Measurements from ENCODE around the gene CTNNBL1.

CTNNBL1 gene

DNA sequence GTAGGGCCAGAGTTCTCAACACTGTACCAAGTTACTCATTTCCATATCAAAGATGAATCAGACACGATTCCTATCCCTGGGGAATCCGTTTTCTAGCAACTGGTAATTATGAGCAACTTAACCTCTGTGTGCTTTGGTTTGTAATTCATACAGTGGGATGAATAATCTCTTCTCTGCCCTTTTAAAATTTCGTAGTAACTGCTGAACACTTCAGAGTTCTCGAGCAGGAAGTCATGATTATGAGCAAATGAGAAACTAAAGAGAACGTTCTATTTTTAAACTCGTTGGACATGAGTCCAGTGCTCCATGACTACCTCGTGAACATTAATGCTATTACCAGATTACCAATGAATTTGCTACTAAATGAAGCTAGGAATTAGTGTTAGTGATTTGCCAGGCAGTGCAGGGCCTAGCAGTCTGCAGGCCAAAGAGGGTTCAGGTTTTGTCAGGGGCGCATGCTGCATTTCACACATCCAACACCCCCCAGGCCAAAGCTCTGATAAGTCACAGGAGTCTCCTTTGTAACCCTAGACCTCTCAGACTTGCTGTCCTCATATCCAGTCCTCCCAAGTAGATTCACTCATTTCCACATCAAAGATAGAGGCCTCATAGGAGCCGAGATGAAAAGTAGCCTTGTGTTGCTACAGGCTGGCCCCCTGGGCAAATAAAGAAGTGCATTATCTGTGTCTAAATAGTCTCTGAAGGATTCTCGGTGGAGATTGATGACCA is 163.3 kb downstream of the CTNNBL1 start:
- no peak for DNase-seq

DNA sequence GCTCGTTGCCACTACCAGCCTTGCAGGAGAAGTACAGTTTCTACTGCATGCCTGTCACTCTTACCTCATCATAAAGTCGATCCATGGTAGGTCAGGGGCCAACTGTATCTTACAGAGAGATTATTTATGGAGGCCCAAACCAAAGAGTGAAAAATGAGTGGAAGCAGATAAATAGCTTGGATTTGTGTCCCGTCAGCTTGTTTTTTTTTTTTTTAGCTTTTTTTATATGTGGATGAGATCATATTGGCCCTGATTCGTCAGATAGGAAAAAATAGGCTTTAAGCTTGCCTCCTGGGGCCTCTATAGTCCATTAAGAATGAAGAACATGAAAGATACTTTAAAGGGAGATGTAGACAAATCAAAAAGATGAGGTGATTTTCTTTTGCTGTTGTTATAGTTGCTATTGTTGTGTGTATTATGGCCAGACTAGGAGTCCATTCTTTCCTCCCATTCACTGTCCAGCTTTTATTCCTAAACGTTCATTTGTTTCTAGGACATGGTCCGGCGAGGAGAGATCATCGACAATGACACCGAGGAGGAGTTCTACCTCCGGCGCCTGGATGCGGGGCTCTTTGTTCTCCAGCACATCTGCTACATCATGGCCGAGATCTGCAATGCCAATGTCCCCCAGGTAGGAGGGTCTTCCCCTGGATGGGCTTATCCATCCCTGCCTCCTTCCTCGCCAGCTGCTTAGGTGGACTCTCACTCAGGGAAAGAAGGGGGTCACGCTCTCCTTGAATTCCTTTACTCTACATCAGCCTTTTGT is 165.8 kb downstream of the CTNNBL1 start:
- DNase-seq = no peak

- DNase-seq = no peak
These were observed 169.5 kb downstream of the CTNNBL1 start for GRCh38 chr20:37863289-37863688.

DNA sequence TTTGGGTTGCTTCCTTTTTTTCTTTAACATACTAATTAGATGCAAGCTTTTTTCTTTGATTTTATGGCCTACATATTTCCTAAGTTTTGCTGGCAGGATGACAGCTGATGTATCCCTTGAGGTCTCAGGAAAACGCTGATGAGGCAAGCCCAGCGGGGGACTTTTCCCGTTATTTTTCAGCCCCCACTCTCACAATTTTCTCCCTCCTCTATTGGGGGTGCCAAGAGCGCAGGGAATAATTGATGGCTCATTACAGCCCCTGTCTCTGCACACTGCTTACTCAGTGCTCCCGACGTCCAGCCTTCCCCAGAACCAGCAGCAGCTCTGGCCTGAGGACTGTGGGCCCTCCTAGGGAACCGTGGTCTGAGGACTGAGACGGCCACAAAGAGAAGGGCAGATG is 170.5 kb downstream of the CTNNBL1 start:
- no peak for DNase-seq

GRCh38 chr20:37866051-37866450 is 172.2 kb downstream of the CTNNBL1 start:
- DNase-seq = no peak

DNA sequence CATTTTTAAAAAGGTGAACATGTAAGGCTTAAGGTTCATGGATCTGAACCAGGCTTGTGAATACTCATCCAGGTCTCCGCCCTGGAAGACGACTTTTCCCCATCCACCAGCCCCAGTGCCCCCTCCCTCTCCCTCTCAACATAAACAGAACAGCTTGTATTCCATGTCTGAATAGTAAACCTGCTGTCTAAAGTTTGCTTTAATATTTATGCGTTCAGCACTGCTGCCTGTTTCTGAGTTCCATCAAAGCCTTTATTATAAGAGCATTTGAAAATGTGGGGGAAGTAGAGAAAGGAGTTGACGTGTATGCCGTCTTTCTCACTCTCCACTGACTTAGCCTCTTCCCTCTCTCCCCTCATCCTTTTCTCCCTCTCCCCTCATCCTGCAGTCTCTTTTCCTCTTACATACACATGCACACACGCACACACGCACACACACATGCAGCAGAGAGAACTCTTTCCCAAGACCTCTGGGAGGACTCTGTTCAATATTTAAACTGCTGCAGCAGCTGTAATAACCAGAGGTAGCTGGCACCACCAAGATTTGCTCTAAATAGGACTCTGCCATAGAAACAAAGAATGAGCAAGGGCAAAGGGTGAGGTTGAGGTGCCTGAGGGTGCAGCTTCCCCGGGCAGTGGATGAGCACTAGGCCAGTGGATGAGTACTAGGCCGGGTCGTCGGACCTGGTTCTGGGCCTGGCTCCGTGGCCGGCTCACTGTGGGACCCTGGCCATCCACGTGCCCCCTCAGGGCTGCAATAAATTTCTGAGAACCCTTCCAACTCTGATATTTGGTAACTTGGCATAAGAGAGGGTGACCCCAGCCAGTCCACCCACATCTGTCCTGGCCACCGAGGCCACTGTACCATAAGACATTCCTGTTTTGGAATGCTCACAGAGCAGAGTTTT is 173.7 kb downstream of the CTNNBL1 start:
- DNase-seq = no peak

- no peak for DNase-seq
These were observed 175.1 kb downstream of the CTNNBL1 start for GRCh38 chr20:37868851-37869333.

DNA sequence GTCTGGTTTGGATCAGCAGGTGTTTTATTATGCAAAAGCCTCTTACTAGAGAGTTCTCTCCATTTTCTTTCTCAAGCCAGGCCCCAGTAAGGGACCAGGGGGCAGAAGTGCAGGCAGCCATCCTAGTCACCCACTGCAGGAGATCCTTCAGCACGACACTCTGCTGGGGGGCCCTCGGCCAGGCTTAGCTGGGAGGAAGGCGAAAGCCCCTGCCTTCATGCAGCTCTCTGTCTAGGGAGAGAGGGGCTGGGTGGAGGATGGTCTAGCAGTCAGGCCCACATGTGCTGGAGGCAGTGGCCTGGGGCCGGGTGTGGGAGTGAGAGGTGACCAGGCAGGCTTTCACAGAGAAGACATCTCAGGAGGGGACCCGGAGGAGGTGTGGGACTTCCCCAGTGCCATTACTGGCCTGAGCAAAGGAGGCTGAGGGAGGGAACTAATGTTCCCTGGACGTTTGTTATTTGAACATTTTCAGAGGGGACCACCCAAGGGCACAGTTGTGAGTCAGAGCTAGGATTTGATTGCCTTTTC is 175.6 kb downstream of the CTNNBL1 start:
- no peak for DNase-seq

- no peak for DNase-seq
These were observed 176.5 kb downstream of the CTNNBL1 start for GRCh38 chr20:37870294-37870693.

DNA sequence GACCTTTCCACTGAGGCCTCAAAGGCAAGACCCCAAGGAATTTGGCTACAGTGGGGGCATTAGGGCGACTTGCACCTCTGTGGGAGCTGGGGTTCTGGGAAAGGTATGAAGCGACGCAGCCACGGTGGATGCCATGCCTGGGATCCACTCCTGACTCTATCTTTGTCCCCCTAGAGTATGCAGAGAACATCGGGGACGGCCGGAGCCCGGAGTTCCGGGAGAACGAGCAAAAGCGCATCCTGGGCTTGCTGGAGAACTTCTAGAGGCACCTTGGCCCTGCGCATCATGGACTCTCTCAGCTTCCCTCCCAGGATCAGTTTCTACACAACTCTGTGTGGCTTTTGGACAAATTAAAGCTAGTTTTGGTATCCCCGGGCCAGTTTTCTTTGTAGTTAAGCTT is 177.9 kb downstream of the CTNNBL1 start:
- DNase-seq = no peak

DNA sequence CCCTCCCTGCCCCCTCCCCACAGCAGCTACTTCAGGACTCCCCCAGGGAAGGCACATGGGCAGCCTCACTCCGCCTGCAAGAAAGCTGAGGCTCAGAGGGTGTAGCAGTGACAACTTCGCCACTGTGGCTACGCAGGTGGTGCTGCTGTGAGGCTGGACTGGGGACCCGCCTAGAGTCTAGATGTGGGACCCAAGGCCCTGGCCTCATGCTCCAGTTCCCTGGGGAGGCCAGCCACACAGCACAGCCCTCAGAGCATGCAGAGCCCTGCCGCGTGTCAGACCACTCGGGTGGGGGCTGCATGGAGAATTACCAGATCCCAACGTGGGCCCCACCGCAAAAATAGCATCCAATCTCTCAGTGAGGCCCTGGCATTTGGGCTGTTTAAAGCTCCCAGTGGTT is 178.3 kb downstream of the CTNNBL1 start:
- no peak for DNase-seq

- no peak for DNase-seq
These were observed 180.1 kb downstream of the CTNNBL1 start for GRCh38 chr20:37873884-37874283.

GRCh38 chr20:37875460-37876175 is 181.8 kb downstream of the CTNNBL1 start:
- DNase-seq = no peak

DNA sequence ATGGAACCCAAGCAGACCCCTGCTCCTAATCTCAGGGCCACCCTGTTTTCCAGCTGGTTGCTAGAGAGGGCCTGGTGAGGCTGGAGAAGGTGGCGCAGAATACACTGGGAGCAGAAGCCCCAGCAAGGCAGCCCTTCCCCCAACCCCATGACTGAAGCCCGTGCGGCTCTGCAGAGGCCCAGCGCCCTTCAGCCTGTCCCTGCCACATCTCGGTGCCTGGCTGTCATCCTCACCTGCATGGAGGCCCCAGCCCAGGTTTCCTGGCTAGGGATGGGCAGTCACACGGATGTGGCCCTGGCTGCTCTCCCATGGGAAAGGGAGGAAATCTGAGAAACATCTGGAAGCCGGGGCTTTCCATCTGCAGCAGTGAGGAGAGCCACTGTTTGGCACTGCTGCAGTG is 183.0 kb downstream of the CTNNBL1 start:
- DNase-seq = no peak

GRCh38 chr20:37877832-37878772 is 184.3 kb downstream of the CTNNBL1 start:
- no peak for DNase-seq

- no peak for DNase-seq
These were observed 185.2 kb downstream of the CTNNBL1 start for GRCh38 chr20:37878835-37879599.

DNA sequence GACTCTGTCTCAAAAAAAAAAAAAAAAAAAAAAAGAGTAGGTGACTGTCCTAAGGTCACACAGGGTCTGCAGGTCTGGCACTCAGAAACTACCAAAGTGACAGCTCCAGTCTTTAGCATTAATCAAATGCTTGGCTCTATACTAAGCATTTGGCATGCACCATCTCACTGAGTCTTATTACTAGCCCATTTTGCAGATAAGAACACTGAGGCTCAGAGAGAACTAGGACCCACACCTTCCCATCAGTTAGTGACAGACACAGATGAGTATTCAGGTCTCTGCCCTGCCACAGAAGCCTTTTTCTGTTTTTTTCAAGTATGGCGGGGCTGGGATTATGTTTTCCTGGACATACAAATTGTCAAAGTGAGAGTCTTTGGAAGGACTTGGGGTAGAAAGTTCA is 186.0 kb downstream of the CTNNBL1 start:
- DNase-seq = no peak

GRCh38 chr20:37880726-37881591 is 187.1 kb downstream of the CTNNBL1 start:
- DNase-seq = no peak

GRCh38 chr20:37881601-37882343 is 187.9 kb downstream of the CTNNBL1 start:
- DNase-seq = no peak

Measured in activated effector memory CD4-positive, alpha-beta T cell treated with Interleukin-2 at 50 U/mL for 16 hours (primary cell).